Measurements from ENCODE around the gene MRPL32. TPM values are rescaled to one million over a fixed set of nuclear protein-coding genes. Genes with fewer than 3 reads are reported as not detected.

MRPL32 gene
- total RNA-seq, 1 donor from 2014 or later: 60.6 TPM

Other genes with a start within 250 kb of the MRPL32 start
- gene C7orf25, start 20.3 kb upstream of the MRPL32 start, total RNA-seq: 5.5 TPM
- 92.8 TPM for gene PSMA2, start 202 bp upstream of the MRPL32 start, total RNA-seq
- gene HECW1, start 180.3 kb downstream of the MRPL32 start, total RNA-seq: not detected

Measured in Right ventricle myocardium superior (tissue), 1 donor.